GM15510 (cell line): ENCODE results near the gene SLC35A3.
A peak's percentile ranks its signal among the peaks of the same experiment; 100 is the strongest.

Experiments used
- POLR2A ChIP-seq: IDR thresholded peaks from 3 replicates; pipeline ENCODE4 v1.6.1; 2011; ENCODE audit warnings: borderline replicate concordance; ENCODE audit not compliant: insufficient read length; ENCODE audit errors: extremely low read depth

SLC35A3 gene

GRCh38 chr1:99969729-99970621 lies at the start of gene SLC35A3:
Gene SLC35A3, plus strand, starts transcription at chr1:99969996. Its CDS starts 23,559 bp downstream, at chr1:99993555.
- TF ChIP-seq POLR2A, result peak; percentile 86

- TF ChIP-seq POLR2A, result no peak
These were observed 35.0 kb upstream of the SLC35A3 start for GRCh38 chr1:99934801-99935200.

GRCh38 chr1:99935534-99935933 lies 34.3 kb upstream of the SLC35A3 start:
- TF ChIP-seq POLR2A, result no peak

- no peak for TF ChIP-seq POLR2A
These were observed 33.7 kb upstream of the SLC35A3 start for GRCh38 chr1:99936071-99936470.

- TF ChIP-seq POLR2A, result no peak
These were observed 27.1 kb upstream of the SLC35A3 start for GRCh38 chr1:99942723-99943122.

GRCh38 chr1:99943223-99943794 lies 26.5 kb upstream of the SLC35A3 start:
- TF ChIP-seq POLR2A, result no peak

GRCh38 chr1:99944192-99944591 lies 25.6 kb upstream of the SLC35A3 start:
- no peak for TF ChIP-seq POLR2A

- TF ChIP-seq POLR2A, result no peak
These were observed 24.6 kb upstream of the SLC35A3 start for GRCh38 chr1:99945174-99945573.

- no peak for TF ChIP-seq POLR2A
These were observed 19.3 kb upstream of the SLC35A3 start for GRCh38 chr1:99950486-99950885.

GRCh38 chr1:99952522-99952921 lies 17.3 kb upstream of the SLC35A3 start:
- TF ChIP-seq POLR2A, result no peak

- TF ChIP-seq POLR2A, result no peak
These were observed 14.4 kb upstream of the SLC35A3 start for GRCh38 chr1:99955375-99955774.

GRCh38 chr1:99956755-99957154 lies 13.0 kb upstream of the SLC35A3 start:
- TF ChIP-seq POLR2A, result no peak

GRCh38 chr1:99957818-99958217 lies 12.0 kb upstream of the SLC35A3 start:
- no peak for TF ChIP-seq POLR2A

GRCh38 chr1:99963041-99963795 lies 6.6 kb upstream of the SLC35A3 start:
- no peak for TF ChIP-seq POLR2A

- TF ChIP-seq POLR2A, result no peak
These were observed 5.0 kb upstream of the SLC35A3 start for GRCh38 chr1:99964806-99965205.
